HepG2 (cell line): ENCODE data around the gene PJA2. TPM values are rescaled to one million over a fixed set of nuclear protein-coding genes. Genes with fewer than 3 reads are reported as not detected.

Source experiments
- ATAC-seq: fragments of 200-7000 bp; cut with Tn5 transposase; 3 replicates; pipeline ENCODE4 v1.9.1; 2020; ENCODE audit warnings: mild to moderate bottlenecking, moderate library complexity
- BruUV-seq: library from RNA; stranded (reverse); fragments of 400-500 nt; replicated peaks from 2 replicates; lab custom pipeline; 2021; lab: Mats Ljungman, UMichigan
- CTCF ChIA-PET: fragments of 300-600 bp; formaldehyde crosslinking; extraction: SDS; loops from one replicate; lab custom pipeline; 2021; ENCODE audit warnings: low total read pairs, inconsistent platforms, low intra/inter-chr PET ratio; lab: Yijun Ruan, JAX
- POLR2A ChIA-PET: fragments of 350-600 bp; sonication (Branson Sonifier 250); formaldehyde crosslinking; loops from one replicate; lab custom pipeline; 2020; ENCODE audit warnings: antibody characterized with exemption, inconsistent platforms; lab: Yijun Ruan, JAX
- DNase-seq: peaks from one replicate; pipeline ENCODE4 v3.0.0-alpha.2; 2015; ENCODE audit warnings: low spot score
- FAIRE-seq: peaks from 3 replicates; lab custom pipeline; 2011; peaks lifted over from hg19 to GRCh38; lab: Jason Lieb, UNC
- H2AFZ ChIP-seq: one replicate; pipeline ENCODE4 v1.6.1; 2011; ENCODE audit warnings: low read length, inconsistent platforms
- H3K27ac ChIP-seq: fragments of 300-600 bp; 3 replicates; pipeline ENCODE4 v1.8.0; 2011; ENCODE audit warnings: mixed run types, mild to moderate bottlenecking, mixed read lengths, low read length, inconsistent platforms; ENCODE audit not compliant: insufficient read depth; ENCODE audit errors: extremely low read length
- H3K27me3 ChIP-seq, 2 experiments: fragments of 200-600 bp in 1 of 2; 2 replicates in 1 of 2; 3 replicates in 1 of 2; pipeline versions ENCODE4 v1.6.0 to v1.8.0; 2011; ENCODE audit warnings: low read length in 2 of 2, mild to moderate bottlenecking in 2 of 2, moderate library complexity in 2 of 2, inconsistent platforms in 1 of 2; ENCODE audit not compliant: insufficient read depth in 2 of 2, control insufficient read depth in 1 of 2
- H3K36me3 ChIP-seq, 2 experiments: fragments of 200-600 bp in 1 of 2; replicated peaks in 1 of 2; 2 replicates in 1 of 2; 3 replicates in 1 of 2; pipeline versions ENCODE4 v1.5.1 to v1.8.0; 2011; ENCODE audit warnings: low read length in 2 of 2, inconsistent platforms in 1 of 2; ENCODE audit not compliant: insufficient read depth in 2 of 2, control insufficient read depth in 1 of 2
- H3K4me1 ChIP-seq: 2 replicates; pipeline ENCODE4 v1.5.1; 2012; ENCODE audit warnings: low read length, inconsistent platforms; ENCODE audit not compliant: insufficient read depth
- H3K4me2 ChIP-seq: 2 replicates; pipeline ENCODE4 v1.6.0; 2011; ENCODE audit warnings: low read depth, low read length, inconsistent platforms
- H3K4me3 ChIP-seq, 3 experiments: fragments of 200-600 bp in 1 of 3; sonication (generic), shearing (Covaris generic) in 1 of 3; replicated peaks in 1 of 3; 2 replicates each; pipeline ENCODE4 v1.5.1; 2011 to 2016; ENCODE audit warnings: low read length in 3 of 3, inconsistent platforms in 2 of 3, low read depth in 2 of 3, mild to moderate bottlenecking in 2 of 3, control low read depth in 1 of 3, mixed read lengths in 1 of 3; ENCODE audit not compliant: insufficient read depth in 1 of 3
- H3K79me2 ChIP-seq: one replicate; pipeline ENCODE4 v1.6.1; 2011; ENCODE audit warnings: low read length, inconsistent platforms; ENCODE audit not compliant: insufficient read depth
- H3K9ac ChIP-seq: 2 replicates; pipeline ENCODE4 v1.6.0; 2011; ENCODE audit warnings: mild to moderate bottlenecking, low read depth, low read length, inconsistent platforms; ENCODE audit not compliant: insufficient read depth
- H3K9me3 ChIP-seq: 2 replicates; pipeline ENCODE4 v1.5.1; 2012; ENCODE audit warnings: mild to moderate bottlenecking, low read length
- H4K20me1 ChIP-seq: 2 replicates; pipeline ENCODE4 v1.6.0; 2011; ENCODE audit warnings: inconsistent platforms, mild to moderate bottlenecking, low read length, moderate library complexity; ENCODE audit not compliant: insufficient read depth
- HOMEZ ChIP-seq: IDR thresholded peaks from 2 replicates; pipeline ENCODE4 v1.6.1; 2016; ENCODE audit warnings: low read depth
- RFXAP ChIP-seq: sonication (generic); formaldehyde crosslinking; IDR thresholded peaks from 2 replicates; pipeline ENCODE4 v1.4.0; 2020; ENCODE audit warnings: missing genetic modification reagents, borderline replicate concordance
- ZNF383 ChIP-seq: sonication (generic); formaldehyde crosslinking; IDR thresholded peaks from 2 replicates; pipeline ENCODE4 v1.4.0; 2020; ENCODE audit warnings: missing genetic modification reagents, mild to moderate bottlenecking, borderline replicate concordance
- ZNF644 ChIP-seq: IDR thresholded peaks from 2 replicates; pipeline ENCODE4 v1.6.1; 2016; ENCODE audit warnings: low read depth
- ZNF772 ChIP-seq: sonication (generic); formaldehyde crosslinking; IDR thresholded peaks from 2 replicates; pipeline ENCODE4 v1.5.0; 2020; ENCODE audit warnings: mild to moderate bottlenecking, missing genetic modification reagents
- ZNF878 ChIP-seq: sonication (generic); formaldehyde crosslinking; IDR thresholded peaks from 2 replicates; pipeline ENCODE4 v1.8.1; 2023; ENCODE audit warnings: mild to moderate bottlenecking, missing genetic modification reagents, moderate library complexity
- WGBS: methylation state at CpG from one replicate; pipeline ENCODE4 v1.1.6; 2017; ENCODE audit warnings: low lambda C conversion rate; 5-methylcytosine and 5-hydroxymethylcytosine counted together
- in situ Hi-C: cut with HindIII; loops from 2 replicates; pipeline ENCODE4 v1.10.0; 2017; ENCODE audit warnings: low pct_unique_long_range_greater_than_20kb; ENCODE audit not compliant: extremely low pct_ligation_motif_present
- intact Hi-C: fragments of 100-400 bp; cut with micrococcal nuclease; formaldehyde crosslinking; loops from one replicate; pipeline ENCODE4 v1.10.0; 2022; ENCODE audit not compliant: unreplicated experiment
- polyA plus RNA-seq, 8 experiments: library from polyadenylated mRNA; depleted of rRNA in 3 of 8; stranded (reverse) in 7 of 8; unstranded in 1 of 8; fragments of >200 nt; fragmentation: Illumina TruSeq in 4 of 8; extraction: Trizol in 4 of 8; gene quantifications; 2 replicates each; pipeline versions ENCODE4 v1.2.1 to v1.2.3, GENCODE V29; 2011 to 2016; ENCODE audit warnings: low read depth in 4 of 8, missing spikeins in 1 of 8, mixed read lengths in 1 of 8; ENCODE audit not compliant: insufficient read depth in 1 of 8
- total RNA-seq, 5 experiments: library from RNA; depleted of rRNA; stranded (reverse); fragments of >200 nt; fragmentation: Illumina TruSeq; extraction: Trizol; gene quantifications; 2 replicates each; pipeline ENCODE4 v1.2.3, GENCODE V29; 2016; ENCODE audit warnings: low read depth in 1 of 5
- TF ChIP-seq, protein P1 (sequence below): sonication (generic); formaldehyde crosslinking; IDR thresholded peaks from 2 replicates; pipeline ENCODE4 v1.5.0; 2020; ENCODE audit warnings: mild to moderate bottlenecking, missing genetic modification reagents
- TF ChIP-seq, protein P2 (sequence below): sonication (generic); formaldehyde crosslinking; IDR thresholded peaks from 2 replicates; pipeline ENCODE4 v1.4.0; 2020; ENCODE audit warnings: missing genetic modification reagents

Gene PJA2
- total and polyA plus RNA-seq, 2 of the 13 experiments (the other 11 are each of a cell fraction or from before 2014, with no cell fraction given): 39.4 to 41.4 TPM

DNA sequence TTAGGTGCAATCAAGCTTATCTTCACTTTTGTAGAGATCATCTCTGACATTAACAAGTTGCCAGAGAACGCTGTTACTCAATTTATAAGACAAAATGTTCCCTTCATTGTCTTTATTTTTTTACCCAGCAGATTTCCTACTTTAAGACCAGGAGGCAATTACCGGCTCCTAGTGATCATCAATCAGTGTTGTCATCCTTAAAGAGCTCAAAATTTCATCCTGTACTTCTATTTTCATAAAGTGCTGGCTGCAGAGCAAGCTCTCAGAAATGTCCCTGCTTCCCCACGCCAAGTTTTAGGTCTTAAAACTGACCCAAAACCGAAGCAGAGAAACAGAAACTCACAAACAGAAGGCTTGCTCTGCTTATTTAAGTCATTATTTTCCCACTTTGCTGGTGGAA lies 82.9 kb downstream of the PJA2 start (continued):
- TF ChIP-seq, protein P1, sequence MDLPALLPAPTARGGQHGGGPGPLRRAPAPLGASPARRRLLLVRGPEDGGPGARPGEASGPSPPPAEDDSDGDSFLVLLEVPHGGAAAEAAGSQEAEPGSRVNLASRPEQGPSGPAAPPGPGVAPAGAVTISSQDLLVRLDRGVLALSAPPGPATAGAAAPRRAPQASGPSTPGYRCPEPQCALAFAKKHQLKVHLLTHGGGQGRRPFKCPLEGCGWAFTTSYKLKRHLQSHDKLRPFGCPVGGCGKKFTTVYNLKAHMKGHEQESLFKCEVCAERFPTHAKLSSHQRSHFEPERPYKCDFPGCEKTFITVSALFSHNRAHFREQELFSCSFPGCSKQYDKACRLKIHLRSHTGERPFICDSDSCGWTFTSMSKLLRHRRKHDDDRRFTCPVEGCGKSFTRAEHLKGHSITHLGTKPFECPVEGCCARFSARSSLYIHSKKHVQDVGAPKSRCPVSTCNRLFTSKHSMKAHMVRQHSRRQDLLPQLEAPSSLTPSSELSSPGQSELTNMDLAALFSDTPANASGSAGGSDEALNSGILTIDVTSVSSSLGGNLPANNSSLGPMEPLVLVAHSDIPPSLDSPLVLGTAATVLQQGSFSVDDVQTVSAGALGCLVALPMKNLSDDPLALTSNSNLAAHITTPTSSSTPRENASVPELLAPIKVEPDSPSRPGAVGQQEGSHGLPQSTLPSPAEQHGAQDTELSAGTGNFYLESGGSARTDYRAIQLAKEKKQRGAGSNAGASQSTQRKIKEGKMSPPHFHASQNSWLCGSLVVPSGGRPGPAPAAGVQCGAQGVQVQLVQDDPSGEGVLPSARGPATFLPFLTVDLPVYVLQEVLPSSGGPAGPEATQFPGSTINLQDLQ (CRISPR knock-in tag): no peak
- TF ChIP-seq ZNF383 (CRISPR knock-in tag): no peak
- TF ChIP-seq, protein P2, sequence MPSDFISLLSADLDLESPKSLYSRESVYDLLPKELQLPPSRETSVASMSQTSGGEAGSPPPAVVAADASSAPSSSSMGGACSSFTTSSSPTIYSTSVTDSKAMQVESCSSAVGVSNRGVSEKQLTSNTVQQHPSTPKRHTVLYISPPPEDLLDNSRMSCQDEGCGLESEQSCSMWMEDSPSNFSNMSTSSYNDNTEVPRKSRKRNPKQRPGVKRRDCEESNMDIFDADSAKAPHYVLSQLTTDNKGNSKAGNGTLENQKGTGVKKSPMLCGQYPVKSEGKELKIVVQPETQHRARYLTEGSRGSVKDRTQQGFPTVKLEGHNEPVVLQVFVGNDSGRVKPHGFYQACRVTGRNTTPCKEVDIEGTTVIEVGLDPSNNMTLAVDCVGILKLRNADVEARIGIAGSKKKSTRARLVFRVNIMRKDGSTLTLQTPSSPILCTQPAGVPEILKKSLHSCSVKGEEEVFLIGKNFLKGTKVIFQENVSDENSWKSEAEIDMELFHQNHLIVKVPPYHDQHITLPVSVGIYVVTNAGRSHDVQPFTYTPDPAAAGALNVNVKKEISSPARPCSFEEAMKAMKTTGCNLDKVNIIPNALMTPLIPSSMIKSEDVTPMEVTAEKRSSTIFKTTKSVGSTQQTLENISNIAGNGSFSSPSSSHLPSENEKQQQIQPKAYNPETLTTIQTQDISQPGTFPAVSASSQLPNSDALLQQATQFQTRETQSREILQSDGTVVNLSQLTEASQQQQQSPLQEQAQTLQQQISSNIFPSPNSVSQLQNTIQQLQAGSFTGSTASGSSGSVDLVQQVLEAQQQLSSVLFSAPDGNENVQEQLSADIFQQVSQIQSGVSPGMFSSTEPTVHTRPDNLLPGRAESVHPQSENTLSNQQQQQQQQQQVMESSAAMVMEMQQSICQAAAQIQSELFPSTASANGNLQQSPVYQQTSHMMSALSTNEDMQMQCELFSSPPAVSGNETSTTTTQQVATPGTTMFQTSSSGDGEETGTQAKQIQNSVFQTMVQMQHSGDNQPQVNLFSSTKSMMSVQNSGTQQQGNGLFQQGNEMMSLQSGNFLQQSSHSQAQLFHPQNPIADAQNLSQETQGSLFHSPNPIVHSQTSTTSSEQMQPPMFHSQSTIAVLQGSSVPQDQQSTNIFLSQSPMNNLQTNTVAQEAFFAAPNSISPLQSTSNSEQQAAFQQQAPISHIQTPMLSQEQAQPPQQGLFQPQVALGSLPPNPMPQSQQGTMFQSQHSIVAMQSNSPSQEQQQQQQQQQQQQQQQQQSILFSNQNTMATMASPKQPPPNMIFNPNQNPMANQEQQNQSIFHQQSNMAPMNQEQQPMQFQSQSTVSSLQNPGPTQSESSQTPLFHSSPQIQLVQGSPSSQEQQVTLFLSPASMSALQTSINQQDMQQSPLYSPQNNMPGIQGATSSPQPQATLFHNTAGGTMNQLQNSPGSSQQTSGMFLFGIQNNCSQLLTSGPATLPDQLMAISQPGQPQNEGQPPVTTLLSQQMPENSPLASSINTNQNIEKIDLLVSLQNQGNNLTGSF (CRISPR knock-in tag): no peak
- no peak for TF ChIP-seq ZNF772 (CRISPR knock-in tag)
- TF ChIP-seq, all 625 proteins: peak for 0

DNA sequence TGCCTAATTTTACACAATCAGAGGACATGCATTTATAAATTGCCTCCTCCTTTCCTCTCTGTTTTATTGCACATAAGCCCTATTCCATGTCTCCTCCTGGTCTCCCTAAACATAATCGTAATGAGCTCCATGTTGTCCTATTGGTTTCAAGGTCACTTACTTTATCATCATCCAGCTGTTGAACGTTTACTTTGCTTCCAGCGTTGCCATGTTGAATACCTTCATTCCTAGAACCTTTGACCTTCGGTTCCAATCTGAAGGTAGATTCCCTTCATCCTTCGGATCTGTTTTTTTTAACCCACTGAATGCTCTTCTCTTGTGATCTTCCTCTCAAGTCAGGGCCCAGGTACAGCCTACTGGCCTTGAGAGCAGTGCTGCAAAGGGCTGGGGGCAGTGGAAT lies 84.3 kb downstream of the PJA2 start:
- Histone ChIP-seq H3K9me3 (no peaks in the 10 kb centered on the region), H3K79me2 (no peaks in the 10 kb centered on the region), H3K27me3 (no peaks in the 10 kb centered on the region), H3K4me2 (no peak overlapping the region), H2AFZ (no peak overlapping the region), H3K9ac (no peak overlapping the region), H3K27ac (no peak overlapping the region), H4K20me1 (no peaks in the 10 kb centered on the region), H3K4me1 (peaks cover 6% of the 10 kb centered on the region; the same call in 1 of the 2 replicates), H3K36me3 (no peaks in the 10 kb centered on the region), H3K4me3 (no peak overlapping the region)
- intact Hi-C loops (no loop called here), in situ Hi-C loops (no loop called here)
- ChIA-PET POLR2A (no interaction called here), CTCF (no interaction called here)
- FAIRE-seq (no peak), ATAC-seq (no peak), DNase-seq (peak; percentile 12)
- peak; percentile 73; the same call in 1 of the 2 replicates for TF ChIP-seq HOMEZ (CRISPR knock-in tag)
- no peak for TF ChIP-seq RFXAP (CRISPR knock-in tag)
- TF ChIP-seq ZNF878 (CRISPR knock-in tag): no peak
- TF ChIP-seq ZNF644 (CRISPR knock-in tag): peak; percentile 66
- WGBS: 44% methylated on average over 5 of the region's 5 CpGs
- no TSS peak for BruUV-seq
